Middle frontal gyrus (tissue), 1 donor: Measurements from ENCODE around the gene RIMBP2.
A peak's percentile ranks its signal among the peaks of the same experiment; 100 is the strongest.

Experiments
- DNase-seq: peaks from one replicate; pipeline ENCODE4 v3.0.0-alpha.2; 2015; ENCODE audit warnings: low spot score; ENCODE audit errors: extremely low spot score

Gene RIMBP2

GRCh38 chr12:130506844-130507243 is 209.3 kb downstream of the RIMBP2 start:
- no peak for DNase-seq

- DNase-seq, result no peak
Measured at GRCh38 chr12:130504840-130505175, 211.3 kb downstream of the RIMBP2 start.

DNA sequence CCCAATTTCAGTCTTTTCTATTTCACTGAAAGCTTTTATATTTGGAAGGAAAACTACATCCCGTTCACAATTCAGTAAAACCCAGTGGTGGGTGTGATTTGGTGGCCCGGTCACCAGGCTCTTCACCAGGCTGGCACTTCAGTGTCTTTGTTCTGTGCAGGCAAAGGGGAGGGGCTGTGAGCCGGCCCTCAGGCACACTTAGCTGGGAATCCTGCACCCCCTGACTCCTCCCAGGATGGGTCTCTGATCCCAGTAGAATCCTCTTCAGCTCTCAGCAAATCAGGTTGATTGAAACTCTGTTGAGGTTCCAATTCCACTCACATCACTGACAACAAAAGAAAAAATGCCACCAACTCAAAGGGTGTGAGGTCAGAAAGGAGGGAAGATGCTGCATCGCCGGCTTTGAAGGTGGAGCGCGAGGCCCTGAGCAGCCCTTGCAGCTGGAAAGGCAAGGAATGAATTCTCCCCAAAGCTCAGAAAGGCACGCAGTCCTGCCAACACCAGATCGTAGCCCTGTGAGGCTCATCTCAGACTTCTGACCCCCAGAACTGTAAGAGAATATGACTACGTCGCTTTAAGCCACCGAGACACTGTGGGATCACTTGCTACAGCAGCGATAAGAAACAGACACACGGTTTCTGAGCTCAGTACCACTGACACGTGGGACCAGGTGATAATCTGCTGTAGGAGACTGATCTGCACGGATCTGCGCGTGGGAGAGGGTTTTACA is 211.8 kb downstream of the RIMBP2 start:
- no peak for DNase-seq

DNA sequence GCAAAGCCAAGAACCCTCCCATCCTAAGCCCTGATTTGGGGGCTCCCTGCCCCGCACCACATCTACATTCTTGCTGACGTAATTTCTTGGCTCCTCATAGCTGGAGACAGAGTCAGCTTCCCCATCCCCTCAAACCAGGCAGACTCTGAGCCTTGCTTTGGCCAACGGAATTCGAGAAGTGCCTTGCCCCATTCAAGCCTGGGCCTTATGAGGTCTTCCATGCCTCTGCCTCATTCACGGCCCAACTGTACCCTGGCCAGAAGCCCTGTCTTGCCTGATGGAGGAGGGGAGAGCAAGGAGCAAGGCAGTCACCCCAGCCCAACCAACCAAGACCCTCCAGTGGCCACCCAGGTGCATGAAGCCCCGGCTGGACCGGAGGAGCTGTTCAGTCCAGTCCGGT is 214.3 kb downstream of the RIMBP2 start:
- DNase-seq, result no peak

GRCh38 chr12:130500835-130501330 is 215.2 kb downstream of the RIMBP2 start:
- DNase-seq, result no peak

DNA sequence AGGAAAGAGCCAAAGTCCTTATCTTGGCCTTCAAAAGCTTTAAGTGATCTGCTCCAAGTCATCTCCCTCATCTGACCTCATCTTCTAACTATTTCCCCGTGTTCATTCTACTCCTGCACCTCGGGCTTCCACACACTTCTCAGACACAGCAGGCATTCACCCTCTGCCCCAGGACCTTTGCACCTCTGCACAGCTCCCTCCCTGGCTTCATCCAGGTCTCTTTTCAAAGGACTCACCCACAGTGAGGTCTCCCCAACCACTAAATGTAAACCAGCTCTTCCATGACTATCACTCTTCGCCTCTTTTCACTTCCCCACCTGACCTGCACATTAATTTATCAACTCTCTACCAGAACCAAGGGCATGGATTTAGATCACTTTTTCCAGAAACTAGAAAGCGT is 216.6 kb downstream of the RIMBP2 start:
- DNase-seq, result no peak

GRCh38 chr12:130498589-130499385 is 217.3 kb downstream of the RIMBP2 start:
- no peak for DNase-seq

- DNase-seq, result no peak
Measured at GRCh38 chr12:130497991-130498390, 218.1 kb downstream of the RIMBP2 start.

- no peak for DNase-seq
Measured at GRCh38 chr12:130497321-130497720, 218.8 kb downstream of the RIMBP2 start.

- no peak for DNase-seq
Measured at GRCh38 chr12:130496516-130497120, 219.5 kb downstream of the RIMBP2 start.

GRCh38 chr12:130495156-130495555 is 220.9 kb downstream of the RIMBP2 start:
- no peak for DNase-seq

- DNase-seq, result no peak
Measured at GRCh38 chr12:130494736-130495135, 221.4 kb downstream of the RIMBP2 start.

DNA sequence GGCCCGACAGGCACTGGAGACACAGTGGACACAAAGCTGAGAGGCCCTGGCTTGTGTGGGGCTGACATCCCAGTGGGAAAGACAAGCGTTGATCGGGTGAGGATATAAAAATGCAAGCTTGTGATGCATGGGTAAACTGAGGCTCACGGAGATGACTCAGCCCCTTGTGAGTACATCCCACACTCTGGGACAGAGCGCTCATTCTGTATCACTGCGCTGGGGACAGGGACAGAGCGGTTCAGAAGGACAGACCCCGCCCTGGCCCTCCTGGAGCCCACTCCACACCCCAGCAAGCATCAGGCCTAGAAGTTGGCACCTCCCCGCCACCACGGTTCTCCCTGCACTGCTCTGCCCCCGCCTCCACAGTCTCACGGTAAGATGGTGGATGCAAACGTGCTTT is 222.1 kb downstream of the RIMBP2 start:
- no peak for DNase-seq

DNA sequence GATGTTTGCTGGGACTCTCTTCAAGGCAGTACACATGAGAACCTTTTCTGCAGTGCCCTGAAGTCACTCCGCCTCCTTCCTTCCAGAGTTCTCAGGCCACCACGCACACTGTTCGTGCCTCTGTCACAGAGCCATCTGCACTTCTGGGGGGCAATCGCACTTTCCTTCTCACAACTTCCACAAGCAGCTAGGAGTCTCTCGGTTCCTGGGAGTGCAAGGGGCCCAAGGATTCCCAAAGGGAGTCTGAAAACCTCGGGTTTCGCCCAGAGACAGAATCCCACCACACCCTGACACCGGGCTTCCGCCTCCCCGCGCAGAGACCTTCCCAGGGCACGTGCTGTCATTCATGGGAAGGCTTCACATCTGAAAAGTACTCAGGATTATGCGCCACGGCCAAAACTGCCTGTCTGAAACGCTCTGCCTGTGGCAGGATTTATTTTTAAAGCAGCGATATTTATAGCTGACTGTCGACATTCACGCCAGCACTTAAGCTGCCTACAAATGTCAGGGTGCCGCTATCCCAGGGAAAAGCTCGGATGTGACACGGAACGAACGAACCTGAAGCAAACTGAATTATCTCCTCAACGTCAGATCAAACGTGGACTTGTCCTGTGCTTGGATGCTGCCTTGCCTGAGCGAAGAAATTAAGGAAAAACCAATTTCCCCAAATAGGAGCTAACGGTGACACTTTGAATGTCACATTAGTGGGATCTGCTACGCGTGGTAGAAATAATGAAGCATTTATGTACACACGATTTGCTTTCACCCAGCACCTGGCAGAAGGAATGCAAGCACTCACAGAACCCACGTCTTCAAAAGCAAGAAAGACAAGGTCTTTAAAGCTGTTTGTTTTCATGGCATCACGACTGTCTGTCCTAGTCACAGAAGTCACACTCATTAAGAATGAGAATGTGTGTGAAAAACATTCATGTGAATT is 224.4 kb downstream of the RIMBP2 start:
- DNase-seq, result no peak

GRCh38 chr12:130490674-130491073 is 225.4 kb downstream of the RIMBP2 start:
- no peak for DNase-seq

DNA sequence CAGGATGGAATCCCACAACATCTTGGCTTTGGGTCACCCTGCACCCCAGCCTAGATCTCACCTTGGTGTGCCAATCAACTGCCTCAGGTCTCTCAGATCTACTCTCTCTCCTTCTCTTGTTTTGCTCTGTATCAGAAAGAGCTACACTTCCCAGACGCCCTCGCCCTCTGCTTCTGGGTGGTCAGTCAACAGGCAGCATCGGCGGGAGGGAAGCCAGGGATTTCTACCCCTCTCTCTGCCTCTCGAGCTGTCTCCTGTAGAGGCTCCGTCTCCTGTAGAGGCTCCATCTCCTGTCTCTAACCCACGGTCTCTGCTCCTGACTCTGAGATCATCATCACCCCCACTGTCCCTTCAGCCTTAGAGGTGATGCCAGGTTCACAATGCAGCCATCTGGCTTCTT is 226.8 kb downstream of the RIMBP2 start:
- no peak for DNase-seq

- DNase-seq, result peak; percentile 20
Measured at GRCh38 chr12:130488358-130488710, 227.8 kb downstream of the RIMBP2 start.

- no peak for DNase-seq
Measured at GRCh38 chr12:130487636-130488357, 228.3 kb downstream of the RIMBP2 start.

DNA sequence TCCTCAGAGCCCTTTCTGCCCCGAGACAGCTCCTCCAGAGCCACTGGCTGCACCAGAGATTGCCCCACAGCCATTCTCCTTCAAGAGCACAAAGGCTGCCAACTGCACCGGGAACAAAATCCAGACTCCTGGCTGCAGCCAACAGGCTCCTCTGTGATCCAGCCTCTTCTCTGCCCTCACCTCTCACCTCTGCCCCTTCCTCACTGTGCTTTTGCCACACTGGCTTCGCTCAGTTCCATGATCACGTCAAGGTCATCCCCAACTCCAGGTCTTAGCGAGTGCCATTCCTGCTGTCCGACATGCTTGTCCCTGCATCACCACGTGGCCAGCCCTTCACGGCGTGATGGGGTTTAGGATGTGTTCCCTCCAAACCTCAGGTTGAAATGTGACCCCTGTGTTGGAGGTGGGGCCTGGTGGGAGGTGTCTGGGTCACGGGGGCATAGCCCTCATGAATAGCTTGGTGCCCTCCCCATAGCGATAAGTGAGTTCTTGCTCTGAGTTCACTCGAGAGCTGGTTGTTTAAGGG is 229.1 kb downstream of the RIMBP2 start:
- DNase-seq, result no peak

DNA sequence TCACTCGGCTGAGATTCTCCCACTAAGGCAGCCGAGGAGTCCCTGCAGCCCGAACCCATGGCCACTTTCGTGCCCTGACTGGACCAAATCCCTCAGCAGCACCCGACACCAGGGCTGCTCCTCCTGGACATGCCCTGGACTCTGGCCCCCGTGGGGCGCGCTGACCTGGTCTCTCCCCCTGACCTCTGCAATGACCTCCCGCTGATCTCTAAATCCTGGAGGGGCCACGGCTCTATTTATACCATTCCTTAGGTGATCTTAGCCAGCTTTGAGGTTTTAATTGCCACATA is 230.0 kb downstream of the RIMBP2 start:
- DNase-seq, result no peak
